Smooth muscle cell (in vitro differentiated cells): ENCODE results near the gene LPXN. TPM values are rescaled to one million over a fixed set of nuclear protein-coding genes. Genes with fewer than 3 reads are reported as not detected.

ENCODE experiments used
- DNase-seq: peaks from one replicate; lab custom pipeline; 2025; ENCODE audit not compliant: unreplicated experiment; lab: John Stamatoyannopoulos, UW
- H2AFZ ChIP-seq: fragments of 200-600 bp; sonication (generic); 2 replicates; pipeline ENCODE4 v1.6.0; 2016; ENCODE audit warnings: antibody characterized with exemption, low read depth, mild to moderate bottlenecking
- H3F3A ChIP-seq: fragments of 200-600 bp; sonication (generic); 2 replicates; pipeline ENCODE4 v1.6.0; 2017; ENCODE audit warnings: antibody characterized with exemption, low read depth
- H3K27ac ChIP-seq: fragments of 200-600 bp; sonication (generic); 2 replicates; pipeline ENCODE4 v1.5.1; 2016; ENCODE audit warnings: low read depth, mild to moderate bottlenecking
- H3K27me3 ChIP-seq: fragments of 200-600 bp; sonication (generic); 2 replicates; pipeline ENCODE4 v1.6.1; 2016; ENCODE audit warnings: low read depth, mild to moderate bottlenecking
- H3K36me3 ChIP-seq: fragments of 200-600 bp; sonication (generic); 2 replicates; pipeline ENCODE4 v1.5.1; 2016; ENCODE audit warnings: low read depth
- H3K4me1 ChIP-seq: fragments of 200-600 bp; sonication (generic); 2 replicates; pipeline ENCODE4 v1.5.1; 2016; ENCODE audit warnings: low read depth
- H3K4me2 ChIP-seq: fragments of 200-600 bp; sonication (generic); 2 replicates; pipeline ENCODE4 v1.6.0; 2016; ENCODE audit warnings: mild to moderate bottlenecking
- H3K4me3 ChIP-seq: fragments of 200-600 bp; sonication (generic); 2 replicates; pipeline ENCODE4 v1.5.1; 2016; ENCODE audit warnings: mild to moderate bottlenecking
- H3K79me2 ChIP-seq: fragments of 200-600 bp; sonication (generic); 2 replicates; pipeline ENCODE4 v1.6.0; 2016; ENCODE audit warnings: low read depth, mild to moderate bottlenecking
- H3K9ac ChIP-seq: fragments of 200-600 bp; sonication (generic); 2 replicates; pipeline ENCODE4 v1.6.0; 2016; ENCODE audit warnings: low read depth
- H3K9me3 ChIP-seq: fragments of 200-600 bp; sonication (generic); replicated peaks from 2 replicates; pipeline ENCODE4 v1.5.1; 2016; ENCODE audit warnings: low read depth
- H4K20me1 ChIP-seq: fragments of 200-600 bp; sonication (generic); 2 replicates; pipeline ENCODE4 v1.6.0; 2016; ENCODE audit warnings: low read depth
- WGBS: methylation state at CpG from one replicate; pipeline ENCODE4 v1.1.7; 2016; ENCODE audit warnings: low lambda C conversion rate; 5-methylcytosine and 5-hydroxymethylcytosine counted together
- polyA plus RNA-seq: library from polyadenylated mRNA; unstranded; fragments of >200 nt; fragmentation: Nextera tagmentation; extraction: Ambion mirVana; gene quantifications from 2 replicates; pipeline ENCODE4 v1.2.1, GENCODE V29; 2016
- total RNA-seq: library from RNA; depleted of rRNA; stranded (reverse); fragments of >200 nt; gene quantifications from 2 replicates; pipeline ENCODE4 v1.2.3, GENCODE V29; 2014
- TF ChIP-seq, protein P1 (sequence below): fragments of 200-600 bp; sonication (generic); IDR thresholded peaks from 2 replicates; pipeline ENCODE4 v1.5.1; 2017; ENCODE audit warnings: borderline replicate concordance, mild to moderate bottlenecking, antibody characterized with exemption; ENCODE audit not compliant: insufficient read depth, poor library complexity, severe bottlenecking

LPXN gene
- total and polyA plus RNA-seq, 2 experiments from 2014 or later = 1.9 to 2.7 TPM

DNA sequence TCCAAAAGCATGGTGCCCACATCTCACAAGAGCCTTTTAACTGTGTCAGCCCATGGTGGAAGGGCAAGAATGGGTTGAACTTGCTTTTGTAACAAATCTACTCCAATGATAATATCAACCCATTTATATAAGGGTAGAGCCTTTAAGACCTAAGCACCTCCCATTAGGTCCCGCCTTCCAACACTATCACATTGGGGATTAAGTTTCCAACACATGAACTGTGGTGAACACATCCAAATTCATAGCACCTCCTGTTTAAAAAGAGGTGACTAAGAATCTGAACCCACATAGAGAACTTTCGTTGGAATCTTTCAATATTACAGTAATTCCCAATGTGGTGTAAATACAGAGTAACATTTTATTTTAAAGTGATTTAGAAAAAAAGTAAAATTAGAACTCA is 37.6 kb upstream of the LPXN start:
- H3K4me2 ChIP-seq = no peak overlapping the region
- TF ChIP-seq, protein P1, sequence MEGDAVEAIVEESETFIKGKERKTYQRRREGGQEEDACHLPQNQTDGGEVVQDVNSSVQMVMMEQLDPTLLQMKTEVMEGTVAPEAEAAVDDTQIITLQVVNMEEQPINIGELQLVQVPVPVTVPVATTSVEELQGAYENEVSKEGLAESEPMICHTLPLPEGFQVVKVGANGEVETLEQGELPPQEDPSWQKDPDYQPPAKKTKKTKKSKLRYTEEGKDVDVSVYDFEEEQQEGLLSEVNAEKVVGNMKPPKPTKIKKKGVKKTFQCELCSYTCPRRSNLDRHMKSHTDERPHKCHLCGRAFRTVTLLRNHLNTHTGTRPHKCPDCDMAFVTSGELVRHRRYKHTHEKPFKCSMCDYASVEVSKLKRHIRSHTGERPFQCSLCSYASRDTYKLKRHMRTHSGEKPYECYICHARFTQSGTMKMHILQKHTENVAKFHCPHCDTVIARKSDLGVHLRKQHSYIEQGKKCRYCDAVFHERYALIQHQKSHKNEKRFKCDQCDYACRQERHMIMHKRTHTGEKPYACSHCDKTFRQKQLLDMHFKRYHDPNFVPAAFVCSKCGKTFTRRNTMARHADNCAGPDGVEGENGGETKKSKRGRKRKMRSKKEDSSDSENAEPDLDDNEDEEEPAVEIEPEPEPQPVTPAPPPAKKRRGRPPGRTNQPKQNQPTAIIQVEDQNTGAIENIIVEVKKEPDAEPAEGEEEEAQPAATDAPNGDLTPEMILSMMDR = no peak
- H2AFZ ChIP-seq = no peak overlapping the region
- H3K4me3 ChIP-seq = no peak overlapping the region
- peaks cover 15% of the 10 kb centered on the region for H4K20me1 ChIP-seq
- DNase-seq = no peak
- H3K27me3 ChIP-seq = no peaks in the 10 kb centered on the region
- H3K36me3 ChIP-seq = peaks cover 32% of the 10 kb centered on the region
- peaks cover 2% of the 10 kb centered on the region for H3K79me2 ChIP-seq
- no peaks in the 10 kb centered on the region for H3F3A ChIP-seq
- no peak overlapping the region for H3K9ac ChIP-seq
- H3K9me3 ChIP-seq = no peaks in the 10 kb centered on the region
- no peak overlapping the region for H3K27ac ChIP-seq
- H3K4me1 ChIP-seq = peaks cover 3% of the 10 kb centered on the region
- 98% methylated on average over 2 of the region's 2 CpGs for WGBS

DNA sequence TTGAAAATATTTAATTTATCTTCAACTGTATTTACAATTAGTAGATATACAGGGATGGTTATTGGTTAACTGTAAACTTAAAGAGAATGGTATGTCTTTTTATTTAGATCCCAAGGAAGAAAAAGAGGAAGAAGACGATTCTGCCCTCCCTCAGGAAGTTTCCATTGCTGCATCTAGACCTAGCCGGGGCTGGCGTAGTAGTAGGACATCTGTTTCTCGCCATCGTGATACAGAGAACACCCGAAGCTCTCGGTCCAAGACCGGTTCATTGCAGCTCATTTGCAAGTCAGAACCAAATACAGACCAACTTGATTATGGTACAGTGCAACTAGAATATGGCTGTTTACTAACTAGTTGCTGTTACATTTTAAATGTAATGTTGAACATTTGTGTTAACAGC is 34.1 kb upstream of the LPXN start:
- Histone ChIP-seq H3F3A (no peaks in the 10 kb centered on the region), H3K4me3 (no peak overlapping the region), H2AFZ (no peak overlapping the region), H3K9me3 (no peaks in the 10 kb centered on the region), H3K36me3 (peaks cover 32% of the 10 kb centered on the region), H3K27me3 (no peaks in the 10 kb centered on the region), H3K79me2 (peaks cover 37% of the 10 kb centered on the region), H3K4me2 (no peak overlapping the region), H3K9ac (no peak overlapping the region), H3K27ac (no peak overlapping the region), H4K20me1 (peaks cover 49% of the 10 kb centered on the region), H3K4me1 (no peaks in the 10 kb centered on the region)
- TF ChIP-seq, protein P1 = no peak
- no peak for DNase-seq
- 97% methylated on average over 8 of the region's 8 CpGs for WGBS

DNA sequence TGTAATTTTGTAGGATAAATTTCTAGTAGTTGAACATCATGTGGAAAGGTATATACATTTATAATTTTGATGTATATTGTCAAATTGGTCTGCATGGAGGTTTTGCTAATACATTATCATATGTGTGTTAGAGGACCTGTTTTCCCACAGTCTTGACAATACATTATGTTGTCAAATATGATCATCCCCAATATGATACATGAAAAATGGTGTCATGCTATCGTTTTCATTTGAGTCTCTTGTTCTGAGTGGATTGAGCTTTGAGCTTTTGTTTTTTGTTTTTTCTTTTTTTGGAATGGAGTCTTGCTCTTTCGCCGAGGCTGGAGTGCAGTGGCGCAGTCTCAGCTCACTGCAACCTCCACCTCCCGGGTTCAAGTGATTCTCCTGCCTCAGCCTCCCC is 32.7 kb upstream of the LPXN start:
- 91% methylated on average over 5 of the region's 5 CpGs for WGBS
- Histone ChIP-seq H3K36me3 (peaks cover 23% of the 10 kb centered on the region), H3K27ac (no peak overlapping the region), H3K79me2 (peaks cover 51% of the 10 kb centered on the region), H3K4me3 (no peak overlapping the region), H3K4me2 (no peak overlapping the region), H3K9ac (no peak overlapping the region), H3K4me1 (no peaks in the 10 kb centered on the region), H3F3A (no peaks in the 10 kb centered on the region), H2AFZ (no peak overlapping the region), H4K20me1 (peaks cover 63% of the 10 kb centered on the region), H3K9me3 (no peaks in the 10 kb centered on the region), H3K27me3 (no peaks in the 10 kb centered on the region)
- DNase-seq = no peak
- TF ChIP-seq, protein P1 = no peak

DNA sequence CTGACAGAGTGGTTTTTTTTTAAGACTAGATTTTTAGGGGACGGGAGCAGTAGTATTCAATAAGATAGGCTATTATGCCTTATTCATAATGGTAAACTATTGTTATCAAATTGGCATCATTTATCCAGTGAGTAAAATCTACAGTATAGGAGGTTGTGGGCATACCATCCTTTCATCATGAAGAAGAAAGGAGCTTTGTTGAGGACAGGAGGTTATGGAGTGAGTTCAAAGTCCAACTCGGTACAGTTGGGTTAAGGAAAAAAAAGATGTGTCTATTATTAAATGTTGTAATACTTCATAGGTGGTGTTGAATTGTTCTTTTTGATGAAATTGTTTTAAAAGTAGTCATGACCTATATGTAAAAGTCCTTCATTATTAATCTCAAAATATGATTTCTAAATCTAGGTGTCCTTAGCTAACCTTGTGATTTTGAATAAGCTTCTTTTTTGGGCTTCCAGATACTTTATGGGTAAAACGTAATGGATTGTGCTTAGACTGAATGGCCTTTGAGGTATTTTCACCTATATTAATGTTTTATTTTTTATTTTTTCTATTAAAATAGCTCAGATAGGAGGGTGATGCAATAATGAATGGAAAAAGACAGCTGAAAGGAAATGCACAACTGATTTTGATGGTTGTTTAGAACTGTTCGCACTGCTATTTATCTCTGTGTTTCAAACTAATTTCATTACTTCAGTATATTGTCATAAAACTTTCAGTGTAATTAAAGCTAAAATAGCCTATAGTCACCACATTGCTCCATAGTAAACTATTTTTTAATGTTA is 31.5 kb upstream of the LPXN start:
- H3K9ac ChIP-seq = no peak overlapping the region
- no peak overlapping the region for H3K4me3 ChIP-seq
- H3K27ac ChIP-seq = no peak overlapping the region
- H3K4me1 ChIP-seq = no peaks in the 10 kb centered on the region
- H3F3A ChIP-seq = no peaks in the 10 kb centered on the region
- TF ChIP-seq, protein P1 = no peak
- H3K79me2 ChIP-seq = peaks cover 63% of the 10 kb centered on the region
- DNase-seq = no peak
- H3K4me2 ChIP-seq = no peak overlapping the region
- H3K36me3 ChIP-seq = peaks cover 18% of the 10 kb centered on the region
- H4K20me1 ChIP-seq = peaks cover 75% of the 10 kb centered on the region
- no peaks in the 10 kb centered on the region for H3K9me3 ChIP-seq
- no peaks in the 10 kb centered on the region for H3K27me3 ChIP-seq
- H2AFZ ChIP-seq = no peak overlapping the region
- WGBS = 100% methylated on average over 4 of the region's 4 CpGs
